ENCODE results near the gene FGGY.

FGGY gene

GRCh38 chr1:59541891-59542290 is 245.0 kb downstream of the FGGY start:
- no peak overlapping the region for H3K4me3 ChIP-seq (replicated peaks; ENCODE audit: low read depth, low read length)
- TF ChIP-seq CTCF (IDR thresholded peaks at IDR 0.05; ENCODE audit: low read depth, low read length, missing control alignments), result no peak
- DNase-seq (ENCODE audit: extremely low read depth, low read depth), result no peak

- no peak for TF ChIP-seq CTCF (IDR thresholded peaks at IDR 0.05; ENCODE audit: low read depth, low read length, missing control alignments)
- DNase-seq (ENCODE audit: extremely low read depth, low read depth), result no peak
- no peak overlapping the region for H3K4me3 ChIP-seq (replicated peaks; ENCODE audit: low read depth, low read length)
Measured at GRCh38 chr1:59543211-59543668, 246.3 kb downstream of the FGGY start.

- no peak for DNase-seq (ENCODE audit: extremely low read depth, low read depth)
Measured at GRCh38 chr1:59544615-59545293, 247.9 kb downstream of the FGGY start.

GRCh38 chr1:59545830-59546229 is 248.9 kb downstream of the FGGY start:
- TF ChIP-seq CTCF (IDR thresholded peaks at IDR 0.05; ENCODE audit: low read depth, low read length, missing control alignments), result no peak
- H3K4me3 ChIP-seq (replicated peaks; ENCODE audit: low read depth, low read length), result no peak overlapping the region
- DNase-seq (ENCODE audit: extremely low read depth, low read depth), result no peak

More at GRCh38 chr1:59544615-59545293, 247.9 kb downstream of the FGGY start:
- H3K4me3 ChIP-seq (replicated peaks; ENCODE audit: low read depth, low read length), result no peak overlapping the region
- no peak for TF ChIP-seq CTCF (IDR thresholded peaks at IDR 0.05; ENCODE audit: low read depth, low read length, missing control alignments)

- no peak overlapping the region for H3K4me3 ChIP-seq (replicated peaks; ENCODE audit: low read depth, low read length)
- DNase-seq (ENCODE audit: extremely low read depth, low read depth), result no peak
- no peak for TF ChIP-seq CTCF (IDR thresholded peaks at IDR 0.05; ENCODE audit: low read depth, low read length, missing control alignments)
Measured at GRCh38 chr1:59549066-59549837, 252.4 kb downstream of the FGGY start.

GRCh38 chr1:59549903-59550302 is 253.0 kb downstream of the FGGY start:
- no peak overlapping the region for H3K4me3 ChIP-seq (replicated peaks; ENCODE audit: low read depth, low read length)
- DNase-seq (ENCODE audit: extremely low read depth, low read depth), result no peak
- no peak for TF ChIP-seq CTCF (IDR thresholded peaks at IDR 0.05; ENCODE audit: low read depth, low read length, missing control alignments)
